ENCODE measurements around the gene ARID2.

Gene ARID2

DNA sequence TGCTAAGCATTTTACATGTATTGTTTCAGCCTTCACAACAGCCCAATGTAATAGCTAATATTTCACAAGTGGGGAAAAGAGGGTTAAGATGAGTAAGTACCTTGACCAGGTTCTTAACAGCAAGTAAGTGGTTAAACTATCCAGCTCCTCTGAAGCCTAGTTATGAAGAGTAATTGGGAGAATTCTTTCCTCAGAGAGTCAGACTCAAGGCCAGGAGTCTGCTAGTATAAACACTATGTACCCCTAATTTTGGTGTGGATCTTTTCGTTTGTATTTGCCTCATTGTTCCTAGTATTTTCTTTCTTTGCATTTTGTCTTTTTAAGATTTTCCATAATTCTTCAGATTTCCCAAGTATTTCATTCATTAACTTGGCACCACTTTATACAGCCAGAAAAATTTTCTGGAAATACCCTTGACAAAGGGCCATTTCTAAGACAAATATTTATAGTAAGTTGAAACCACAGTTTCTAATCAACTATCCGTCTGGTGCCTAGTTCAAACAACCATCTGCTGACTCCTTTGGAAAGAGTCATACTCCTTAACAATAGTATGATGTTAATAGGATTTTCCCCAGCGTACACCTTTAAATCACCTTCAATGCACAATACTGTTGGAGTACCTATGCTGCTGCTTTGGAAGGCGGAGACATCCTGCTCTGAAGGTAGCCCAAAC is 179.7 kb downstream of the ARID2 start:
- Histone ChIP-seq H3K27ac (ENCODE audit: low read depth, low read length) (no peak overlapping the region), H3F3A (ENCODE audit: insufficient read depth) (no peaks in the 10 kb centered on the region; the same call in 1 of the 2 replicates), H3K9me3 (ENCODE audit: insufficient read depth, low read length) (no peaks in the 10 kb centered on the region), H4K20me1 (ENCODE audit: low read depth, low read length) (no peaks in the 10 kb centered on the region), H3K36me3 (ENCODE audit: low read length) (peaks cover 3% of the 10 kb centered on the region; the same call in 1 of the 2 replicates), H2AFZ (ENCODE audit: low read depth, low read length, severe bottlenecking) (no peak overlapping the region), H3K4me2 (ENCODE audit: low read depth, low read length, poor library complexity, severe bottlenecking) (no peak overlapping the region), H3K79me2 (ENCODE audit: insufficient read depth, low read length) (no peaks in the 10 kb centered on the region), H3K4me3 (ENCODE audit: insufficient read depth, low read length, poor library complexity, severe bottlenecking) (no peak overlapping the region), H3K9ac (ENCODE audit: low read length) (no peak overlapping the region), H3K9me2 (replicated peaks; ENCODE audit: insufficient read depth, low read length) (no peaks in the 10 kb centered on the region), H3K27me3 (ENCODE audit: low read length) (no peaks in the 10 kb centered on the region)
- TF ChIP-seq EZH2phosphoT487 (conservative IDR thresholded peaks at IDR 0.05; ENCODE audit: low read length) = no peak
- TF ChIP-seq, protein P1, sequence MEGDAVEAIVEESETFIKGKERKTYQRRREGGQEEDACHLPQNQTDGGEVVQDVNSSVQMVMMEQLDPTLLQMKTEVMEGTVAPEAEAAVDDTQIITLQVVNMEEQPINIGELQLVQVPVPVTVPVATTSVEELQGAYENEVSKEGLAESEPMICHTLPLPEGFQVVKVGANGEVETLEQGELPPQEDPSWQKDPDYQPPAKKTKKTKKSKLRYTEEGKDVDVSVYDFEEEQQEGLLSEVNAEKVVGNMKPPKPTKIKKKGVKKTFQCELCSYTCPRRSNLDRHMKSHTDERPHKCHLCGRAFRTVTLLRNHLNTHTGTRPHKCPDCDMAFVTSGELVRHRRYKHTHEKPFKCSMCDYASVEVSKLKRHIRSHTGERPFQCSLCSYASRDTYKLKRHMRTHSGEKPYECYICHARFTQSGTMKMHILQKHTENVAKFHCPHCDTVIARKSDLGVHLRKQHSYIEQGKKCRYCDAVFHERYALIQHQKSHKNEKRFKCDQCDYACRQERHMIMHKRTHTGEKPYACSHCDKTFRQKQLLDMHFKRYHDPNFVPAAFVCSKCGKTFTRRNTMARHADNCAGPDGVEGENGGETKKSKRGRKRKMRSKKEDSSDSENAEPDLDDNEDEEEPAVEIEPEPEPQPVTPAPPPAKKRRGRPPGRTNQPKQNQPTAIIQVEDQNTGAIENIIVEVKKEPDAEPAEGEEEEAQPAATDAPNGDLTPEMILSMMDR (IDR thresholded peaks at IDR 0.05; ENCODE audit: insufficient read depth, low read length, poor library complexity, severe bottlenecking) = no peak

DNA sequence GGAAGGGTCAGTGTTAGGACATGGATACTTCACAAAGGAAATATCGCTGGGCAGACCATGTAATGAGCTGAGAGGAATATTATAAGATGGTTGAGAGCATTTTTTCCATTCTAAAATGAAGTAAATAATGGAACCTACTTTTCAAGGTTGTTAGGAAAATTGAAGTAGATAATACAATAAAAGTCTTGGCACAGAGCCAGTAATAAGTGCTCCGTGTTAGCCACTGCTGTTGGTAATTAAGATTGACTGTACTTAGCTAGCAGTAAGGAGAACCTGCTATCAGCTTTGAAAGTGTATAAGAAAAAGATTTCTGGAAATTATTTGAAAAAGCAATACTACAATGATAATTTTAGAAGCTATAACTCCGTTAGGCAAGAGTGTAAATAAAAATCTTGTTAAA is 183.3 kb downstream of the ARID2 start:
- no peaks in the 10 kb centered on the region for H3K27me3 ChIP-seq (ENCODE audit: low read length)
- no peak overlapping the region for H2AFZ ChIP-seq (ENCODE audit: low read depth, low read length, severe bottlenecking)
- no peaks in the 10 kb centered on the region for H4K20me1 ChIP-seq (ENCODE audit: low read depth, low read length)
- no peaks in the 10 kb centered on the region for H3K9me3 ChIP-seq (ENCODE audit: insufficient read depth, low read length)
- H3K79me2 ChIP-seq (ENCODE audit: insufficient read depth, low read length) = no peaks in the 10 kb centered on the region
- no peak overlapping the region for H3K9ac ChIP-seq (ENCODE audit: low read length)
- no peak overlapping the region for H3K4me2 ChIP-seq (ENCODE audit: low read depth, low read length, poor library complexity, severe bottlenecking)
- no peak overlapping the region for H3K27ac ChIP-seq (ENCODE audit: low read depth, low read length)
- H3F3A ChIP-seq (ENCODE audit: insufficient read depth) = peaks cover 5% of the 10 kb centered on the region; the same call in 1 of the 2 replicates
- TF ChIP-seq EZH2phosphoT487 (conservative IDR thresholded peaks at IDR 0.05; ENCODE audit: low read length) = no peak
- TF ChIP-seq, protein P1 (IDR thresholded peaks at IDR 0.05; ENCODE audit: insufficient read depth, low read length, poor library complexity, severe bottlenecking) = no peak
- no peaks in the 10 kb centered on the region; the same call in 1 of the 2 replicates for H3K36me3 ChIP-seq (ENCODE audit: low read length)
- H3K9me2 ChIP-seq (replicated peaks; ENCODE audit: insufficient read depth, low read length) = no peaks in the 10 kb centered on the region
- no peak overlapping the region for H3K4me3 ChIP-seq (ENCODE audit: insufficient read depth, low read length, poor library complexity, severe bottlenecking)

DNA sequence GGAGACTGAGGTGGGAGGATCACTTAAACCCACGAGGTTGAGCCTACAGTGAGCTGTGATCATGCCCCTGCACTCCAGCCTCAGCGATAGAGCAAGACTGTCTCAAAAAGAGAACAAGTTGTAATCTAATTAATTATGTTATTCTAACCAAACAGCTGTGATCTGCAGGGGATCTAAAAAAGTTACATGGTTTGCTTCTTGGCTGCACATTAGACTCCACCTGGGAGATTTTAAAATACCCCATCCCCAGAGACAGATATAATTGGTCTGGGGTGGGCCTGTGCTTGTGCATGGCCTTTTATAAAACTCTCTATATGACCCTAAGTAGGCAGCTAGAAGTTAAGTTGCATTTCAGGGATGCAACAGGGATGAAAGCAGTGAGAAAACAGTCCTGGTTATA is 184.1 kb downstream of the ARID2 start:
- H3K9me3 ChIP-seq (ENCODE audit: insufficient read depth, low read length) = no peaks in the 10 kb centered on the region
- H3K9me2 ChIP-seq (replicated peaks; ENCODE audit: insufficient read depth, low read length) = no peaks in the 10 kb centered on the region
- no peak overlapping the region for H2AFZ ChIP-seq (ENCODE audit: low read depth, low read length, severe bottlenecking)
- no peak overlapping the region for H3K9ac ChIP-seq (ENCODE audit: low read length)
- no peak overlapping the region for H3K4me3 ChIP-seq (ENCODE audit: insufficient read depth, low read length, poor library complexity, severe bottlenecking)
- TF ChIP-seq, protein P1 (IDR thresholded peaks at IDR 0.05; ENCODE audit: insufficient read depth, low read length, poor library complexity, severe bottlenecking) = no peak
- TF ChIP-seq EZH2phosphoT487 (conservative IDR thresholded peaks at IDR 0.05; ENCODE audit: low read length) = no peak
- H3K27ac ChIP-seq (ENCODE audit: low read depth, low read length) = no peak overlapping the region
- H3K79me2 ChIP-seq (ENCODE audit: insufficient read depth, low read length) = no peaks in the 10 kb centered on the region
- H3K4me2 ChIP-seq (ENCODE audit: low read depth, low read length, poor library complexity, severe bottlenecking) = no peak overlapping the region
- H3K27me3 ChIP-seq (ENCODE audit: low read length) = no peaks in the 10 kb centered on the region
- H3K36me3 ChIP-seq (ENCODE audit: low read length) = peaks cover 2% of the 10 kb centered on the region; the same call in 1 of the 2 replicates
- H4K20me1 ChIP-seq (ENCODE audit: low read depth, low read length) = no peaks in the 10 kb centered on the region
- H3F3A ChIP-seq (ENCODE audit: insufficient read depth) = peaks cover 5% of the 10 kb centered on the region; the same call in 1 of the 2 replicates

Data from SU-DHL-6 (cell line).